Mesendoderm (in vitro differentiated cells): ENCODE results near the gene RIC1.
A peak's percentile ranks its signal among the peaks of the same experiment; 100 is the strongest.
"Not testable (repeated sequence)": the region's sequence is repeated elsewhere in the genome, so short reads cannot be mapped to it uniquely, and the experiment has no call there.

Experiments used
- DNase-seq: peaks from one replicate; pipeline ENCODE4 v3.0.0; 2013
- H2AK5ac ChIP-seq: 2 replicates; pipeline ENCODE4 v1.6.1; 2013; ENCODE audit warnings: low read length, inconsistent platforms
- H2BK120ac ChIP-seq: 2 replicates; pipeline ENCODE4 v1.6.1; 2013; ENCODE audit warnings: low read depth, mild to moderate bottlenecking, low read length, moderate library complexity, mixed read lengths
- H2BK15ac ChIP-seq: replicated peaks from 2 replicates; pipeline ENCODE4 v1.6.1; 2013; ENCODE audit warnings: low read depth, mild to moderate bottlenecking, moderate library complexity
- H2BK5ac ChIP-seq: 2 replicates; pipeline ENCODE4 v1.6.1; 2013; ENCODE audit warnings: low read length, inconsistent platforms
- H3K18ac ChIP-seq: 2 replicates; pipeline ENCODE4 v1.6.1; 2013; ENCODE audit warnings: mild to moderate bottlenecking, low read length, mixed read lengths
- H3K23ac ChIP-seq: one replicate; pipeline ENCODE4 v1.6.1; 2013; ENCODE audit warnings: low read length
- H3K27ac ChIP-seq: 2 replicates; pipeline ENCODE4 v1.5.1; 2013; ENCODE audit warnings: low read depth, mild to moderate bottlenecking, inconsistent platforms, low read length, moderate library complexity
- H3K27me3 ChIP-seq: 2 replicates; pipeline ENCODE4 v1.6.1; 2013; ENCODE audit warnings: low read length, control low read depth, mild to moderate bottlenecking, inconsistent platforms; ENCODE audit not compliant: insufficient read depth, poor library complexity
- H3K36me3 ChIP-seq: 2 replicates; pipeline ENCODE4 v1.6.1; 2013; ENCODE audit warnings: low read length, inconsistent platforms; ENCODE audit not compliant: control insufficient read depth, insufficient read depth
- H3K4ac ChIP-seq: one replicate; pipeline ENCODE4 v1.6.1; 2013; ENCODE audit warnings: low read depth, mild to moderate bottlenecking, low read length, moderate library complexity
- H3K4me1 ChIP-seq: 2 replicates; pipeline ENCODE4 v1.6.1; 2013; ENCODE audit warnings: low read depth, low read length, inconsistent platforms; ENCODE audit not compliant: control insufficient read depth
- H3K4me2 ChIP-seq: 2 replicates; pipeline ENCODE4 v1.6.1; 2013; ENCODE audit warnings: low read length
- H3K4me3 ChIP-seq: 2 replicates; pipeline ENCODE4 v1.5.1; 2013; ENCODE audit warnings: mild to moderate bottlenecking, low read length
- H3K56ac ChIP-seq: one replicate; pipeline ENCODE4 v1.6.1; 2013; ENCODE audit warnings: low read length
- H3K79me1 ChIP-seq: 2 replicates; pipeline ENCODE4 v1.6.1; 2013; ENCODE audit warnings: low read length, inconsistent platforms
- H3K79me2 ChIP-seq: 2 replicates; pipeline ENCODE4 v1.6.1; 2013; ENCODE audit warnings: mild to moderate bottlenecking, low read length; ENCODE audit not compliant: control insufficient read depth, insufficient read depth
- H3K9ac ChIP-seq: 2 replicates; pipeline ENCODE4 v1.6.1; 2013; ENCODE audit warnings: low read length, inconsistent platforms
- H4K5ac ChIP-seq: one replicate; pipeline ENCODE4 v1.6.1; 2013; ENCODE audit warnings: low read length
- H4K8ac ChIP-seq: one replicate; pipeline ENCODE4 v1.6.1; 2013; ENCODE audit warnings: low read depth, mild to moderate bottlenecking, control low read depth, low read length, moderate library complexity
- WGBS: extraction: QIAGEN DNeasy Blood & Tissue Kit; methylation state at CpG from one replicate; pipeline ENCODE4 v1.1.7; 2013; ENCODE audit warnings: low lambda C conversion rate, missing lambda C conversion rate; ENCODE audit not compliant: insufficient coverage; ENCODE audit errors: extremely low coverage; 5-methylcytosine and 5-hydroxymethylcytosine counted together

Gene RIC1

GRCh38 chr9:5708414-5708813 lies 79.5 kb downstream of the RIC1 start:
- Histone ChIP-seq H4K5ac (no peak overlapping the region), H3K4me3 (no peak overlapping the region), H3K36me3 (no peaks in the 10 kb centered on the region), H3K79me2 (no peaks in the 10 kb centered on the region), H3K79me1 (peaks cover 2% of the 10 kb centered on the region), H2AK5ac (no peak overlapping the region), H3K27me3 (no peaks in the 10 kb centered on the region), H3K56ac (no peak overlapping the region), H3K27ac (no peak overlapping the region), H3K4me2 (no peak overlapping the region), H2BK120ac (no peak overlapping the region), H4K8ac (no peak overlapping the region), H2BK5ac (no peak overlapping the region), H3K18ac (no peak overlapping the region), H3K4me1 (no peaks in the 10 kb centered on the region), H3K9ac (no peak overlapping the region), H3K23ac (no peak overlapping the region), H3K4ac (no peak overlapping the region), H2BK15ac (no peak overlapping the region)
- no CpG with 5 or more reads among the region's 1 CpG for WGBS
- DNase-seq: peak; percentile 20

GRCh38 chr9:5712651-5713390 lies 83.9 kb downstream of the RIC1 start:
- no peak overlapping the region for H3K4ac ChIP-seq
- H2BK5ac ChIP-seq: no peak overlapping the region
- no peaks in the 10 kb centered on the region for H3K79me2 ChIP-seq
- H4K5ac ChIP-seq: no peak overlapping the region
- H2BK120ac ChIP-seq: no peak overlapping the region
- H3K4me3 ChIP-seq: no peak overlapping the region
- no CpG with 5 or more reads among the region's 4 CpGs for WGBS
- DNase-seq: peak; percentile 91
- H2BK15ac ChIP-seq: no peak overlapping the region
- peaks cover 4% of the 10 kb centered on the region for H3K79me1 ChIP-seq
- no peak overlapping the region for H3K9ac ChIP-seq
- no peak overlapping the region for H3K56ac ChIP-seq
- H3K4me2 ChIP-seq: no peak overlapping the region
- H3K27ac ChIP-seq: no peak overlapping the region
- H3K23ac ChIP-seq: no peak overlapping the region
- no peaks in the 10 kb centered on the region for H3K4me1 ChIP-seq
- H3K18ac ChIP-seq: no peak overlapping the region
- H3K27me3 ChIP-seq: no peaks in the 10 kb centered on the region
- no peak overlapping the region for H4K8ac ChIP-seq
- H3K36me3 ChIP-seq: no peaks in the 10 kb centered on the region
- H2AK5ac ChIP-seq: no peak overlapping the region

DNA sequence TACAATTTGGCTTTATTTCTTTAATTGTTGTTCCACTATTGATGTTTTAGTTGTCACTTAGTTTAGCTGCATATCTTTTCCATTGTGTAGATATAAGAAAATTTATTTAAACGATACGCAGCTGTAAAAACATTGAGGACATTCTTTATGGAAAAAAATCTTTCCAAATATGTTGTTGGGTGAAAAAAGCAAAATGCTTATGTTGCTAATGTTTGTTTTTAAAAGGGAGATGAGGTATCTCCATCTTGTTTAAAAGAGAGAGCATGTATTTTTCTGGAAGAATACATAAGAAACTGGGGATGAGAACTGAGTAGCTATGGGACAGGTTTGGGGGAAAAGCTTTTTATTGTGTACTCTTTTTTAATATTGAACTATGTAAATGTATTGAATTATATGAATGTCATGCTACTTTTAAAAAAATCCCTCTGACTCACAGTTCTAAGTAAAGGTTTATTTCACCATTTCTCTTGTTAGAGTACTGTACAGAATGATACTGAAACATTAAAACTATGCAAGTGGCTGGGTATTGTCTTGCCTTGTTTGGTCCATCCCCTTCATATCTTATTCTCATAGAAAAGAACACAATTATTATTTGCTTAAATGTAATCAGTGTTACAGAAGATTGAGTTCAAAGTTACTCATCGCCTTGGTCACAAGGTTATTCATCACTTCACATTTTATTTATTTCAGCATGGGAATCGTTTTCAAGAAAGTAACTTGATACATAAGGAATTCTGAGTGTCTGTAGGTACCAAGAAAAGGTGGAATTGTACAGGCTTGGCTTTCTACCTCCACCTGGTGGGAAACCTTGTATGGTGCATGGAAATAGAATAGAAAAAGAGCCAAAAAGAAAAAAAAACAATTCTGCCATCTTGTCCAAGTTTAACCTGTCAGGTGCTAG lies 85.8 kb downstream of the RIC1 start:
- H3K27me3 ChIP-seq: no peaks in the 10 kb centered on the region
- no peak overlapping the region for H3K18ac ChIP-seq
- no peaks in the 10 kb centered on the region for H3K79me2 ChIP-seq
- no peak overlapping the region for H3K23ac ChIP-seq
- H2BK15ac ChIP-seq: no peak overlapping the region
- H3K4ac ChIP-seq: no peak overlapping the region
- no CpG with 5 or more reads among the region's 4 CpGs for WGBS
- no peaks in the 10 kb centered on the region for H3K4me1 ChIP-seq
- H4K5ac ChIP-seq: no peak overlapping the region
- no peak overlapping the region for H3K4me3 ChIP-seq
- H4K8ac ChIP-seq: no peak overlapping the region
- no peak overlapping the region for H3K27ac ChIP-seq
- H3K36me3 ChIP-seq: no peaks in the 10 kb centered on the region
- H2AK5ac ChIP-seq: no peak overlapping the region
- peak; percentile 62 for DNase-seq
- H3K4me2 ChIP-seq: no peak overlapping the region
- no peak overlapping the region for H2BK120ac ChIP-seq
- no peak overlapping the region for H3K56ac ChIP-seq
- peaks cover 1% of the 10 kb centered on the region for H3K79me1 ChIP-seq
- H3K9ac ChIP-seq: no peak overlapping the region
- H2BK5ac ChIP-seq: no peak overlapping the region

GRCh38 chr9:5715548-5716127 lies 86.7 kb downstream of the RIC1 start:
- H2AK5ac ChIP-seq: no peak overlapping the region
- no peak overlapping the region for H2BK120ac ChIP-seq
- DNase-seq: no peak
- no peak overlapping the region for H3K56ac ChIP-seq
- H3K27me3 ChIP-seq: no peaks in the 10 kb centered on the region
- no peak overlapping the region for H3K4me2 ChIP-seq
- no peak overlapping the region for H3K9ac ChIP-seq
- H3K79me2 ChIP-seq: no peaks in the 10 kb centered on the region
- no peak overlapping the region for H3K4me3 ChIP-seq
- H4K5ac ChIP-seq: no peak overlapping the region
- no peak overlapping the region for H2BK15ac ChIP-seq
- no peak overlapping the region for H3K4ac ChIP-seq
- H3K4me1 ChIP-seq: no peaks in the 10 kb centered on the region
- H3K36me3 ChIP-seq: no peaks in the 10 kb centered on the region
- H3K23ac ChIP-seq: no peak overlapping the region
- H3K18ac ChIP-seq: no peak overlapping the region
- no CpG with 5 or more reads among the region's 5 CpGs for WGBS
- H2BK5ac ChIP-seq: no peak overlapping the region
- no peak overlapping the region for H3K27ac ChIP-seq
- H3K79me1 ChIP-seq: peaks cover 1% of the 10 kb centered on the region
- H4K8ac ChIP-seq: no peak overlapping the region

DNA sequence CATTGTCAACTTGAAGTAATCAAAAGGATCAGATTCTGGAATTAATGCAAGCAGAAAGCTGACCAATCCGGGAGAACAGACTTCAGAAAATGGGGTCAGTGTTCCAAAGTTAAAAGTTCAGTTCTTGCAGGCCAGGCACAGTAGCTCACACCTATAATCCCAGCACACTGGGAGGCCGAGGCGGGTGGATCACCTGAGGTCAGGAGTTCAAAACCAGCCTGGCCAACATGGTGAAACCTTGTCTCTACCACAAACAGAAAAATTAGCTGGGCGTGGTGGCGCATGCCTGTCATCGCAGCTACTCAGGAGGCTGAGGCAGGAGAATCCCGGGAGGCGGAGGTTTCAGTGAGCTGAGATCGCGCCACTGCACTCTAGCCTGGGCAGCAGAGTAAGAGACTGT lies 88.5 kb downstream of the RIC1 start:
- H3K79me2 ChIP-seq, H2AK5ac ChIP-seq, H3K79me1 ChIP-seq, H4K5ac ChIP-seq, H2BK5ac ChIP-seq, H3K36me3 ChIP-seq, H3K27me3 ChIP-seq, H3K9ac ChIP-seq, H3K4me2 ChIP-seq, H4K8ac ChIP-seq, H3K23ac ChIP-seq, H3K56ac ChIP-seq, H2BK15ac ChIP-seq, H3K4me3 ChIP-seq, DNase-seq, H3K4me1 ChIP-seq: not testable (repeated sequence)
- Histone ChIP-seq H3K4ac (peak overlapping the region; percentile 55), H2BK120ac (peak overlapping the region; percentile 61), H3K27ac (peak overlapping the region; percentile 28), H3K18ac (peak overlapping the region; percentile 18)
- WGBS: no CpG with 5 or more reads among the region's 10 CpGs
